Measurements from ENCODE around the gene ATXN7L2.

DNA sequence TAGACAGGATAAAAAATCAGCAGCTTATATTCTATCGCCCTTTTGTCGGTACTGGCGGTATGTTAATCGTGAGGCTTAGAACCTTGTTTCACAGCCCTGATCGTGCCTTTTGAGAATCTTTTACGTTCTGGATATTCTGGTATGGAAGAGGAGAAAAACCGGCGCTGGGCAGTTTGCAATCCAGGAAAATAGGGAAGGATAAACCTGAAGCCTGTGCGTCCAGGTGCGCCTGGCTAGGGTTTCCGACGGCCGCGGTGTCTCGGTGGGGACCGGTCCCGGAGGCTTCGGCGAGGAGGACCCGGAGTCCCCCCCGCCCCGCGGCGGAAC lies 17.6 kb upstream of the ATXN7L2 start:
- TF ChIP-seq, protein P1, sequence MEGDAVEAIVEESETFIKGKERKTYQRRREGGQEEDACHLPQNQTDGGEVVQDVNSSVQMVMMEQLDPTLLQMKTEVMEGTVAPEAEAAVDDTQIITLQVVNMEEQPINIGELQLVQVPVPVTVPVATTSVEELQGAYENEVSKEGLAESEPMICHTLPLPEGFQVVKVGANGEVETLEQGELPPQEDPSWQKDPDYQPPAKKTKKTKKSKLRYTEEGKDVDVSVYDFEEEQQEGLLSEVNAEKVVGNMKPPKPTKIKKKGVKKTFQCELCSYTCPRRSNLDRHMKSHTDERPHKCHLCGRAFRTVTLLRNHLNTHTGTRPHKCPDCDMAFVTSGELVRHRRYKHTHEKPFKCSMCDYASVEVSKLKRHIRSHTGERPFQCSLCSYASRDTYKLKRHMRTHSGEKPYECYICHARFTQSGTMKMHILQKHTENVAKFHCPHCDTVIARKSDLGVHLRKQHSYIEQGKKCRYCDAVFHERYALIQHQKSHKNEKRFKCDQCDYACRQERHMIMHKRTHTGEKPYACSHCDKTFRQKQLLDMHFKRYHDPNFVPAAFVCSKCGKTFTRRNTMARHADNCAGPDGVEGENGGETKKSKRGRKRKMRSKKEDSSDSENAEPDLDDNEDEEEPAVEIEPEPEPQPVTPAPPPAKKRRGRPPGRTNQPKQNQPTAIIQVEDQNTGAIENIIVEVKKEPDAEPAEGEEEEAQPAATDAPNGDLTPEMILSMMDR (IDR thresholded peaks at IDR 0.05; ENCODE audit: insufficient read depth, low read depth, low read length), result no peak
- TF ChIP-seq EZH2 (IDR thresholded peaks at IDR 0.05; ENCODE audit: insufficient read depth, low read length), result no peak
